HG02973 (cell line): ENCODE data around the gene ROBO1.
"Not testable (repeated sequence)": the region's sequence is repeated elsewhere in the genome, so short reads cannot be mapped to it uniquely, and the experiment has no call there.

Experiments
- ATAC-seq: cut with Tn5 transposase; IDR thresholded peaks from one replicate; pipeline ENCODE4 v1.9.1; 2021; ENCODE audit warnings: moderate library complexity; ENCODE audit not compliant: unreplicated experiment

The ROBO1 gene

DNA sequence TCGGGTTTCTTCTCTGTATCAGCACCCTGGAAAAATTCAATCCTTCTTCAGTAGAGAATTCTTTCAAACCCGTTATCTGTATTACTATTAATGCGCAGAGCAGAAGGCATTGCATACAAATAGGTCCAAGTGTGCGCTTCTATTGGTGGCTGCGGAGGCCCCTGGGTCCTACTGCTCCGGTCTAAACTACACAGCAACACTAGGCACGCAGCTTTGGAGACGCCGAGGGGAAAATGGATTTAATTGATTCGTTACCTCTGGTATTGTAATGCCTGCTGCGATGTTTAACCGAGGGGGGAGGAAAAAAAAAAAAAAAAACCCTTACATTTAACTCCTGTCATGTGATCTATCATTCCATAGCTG is at the start of gene ROBO1:
ROBO1 (minus strand) TSS at position 94 of the 363 bp plus-strand sequence.
- no peak for ATAC-seq

GRCh38 chr3:79817224-79817623 is 49.4 kb upstream of the ROBO1 start:
- no peak for ATAC-seq

DNA sequence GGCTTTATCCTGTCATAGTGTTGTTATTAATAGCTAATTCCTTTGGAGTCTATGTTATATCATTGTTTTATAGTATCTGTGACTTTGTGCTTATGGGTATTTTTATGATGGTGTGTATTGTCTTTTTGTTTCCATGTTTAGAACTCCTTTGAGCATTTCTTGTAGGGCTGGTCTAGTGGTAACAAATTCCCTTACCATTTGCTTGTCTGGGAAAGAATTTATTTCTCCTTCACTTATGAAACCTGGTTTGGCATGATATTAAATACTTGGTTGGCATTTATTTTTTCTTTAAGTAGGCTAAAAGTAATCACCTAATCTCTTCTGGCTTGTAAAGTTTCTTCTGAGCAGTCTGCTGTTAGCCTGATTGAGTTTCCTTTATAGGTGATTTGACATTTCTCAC is 47.7 kb upstream of the ROBO1 start:
- ATAC-seq: no peak

GRCh38 chr3:79810581-79810980 is 42.8 kb upstream of the ROBO1 start:
- no peak for ATAC-seq

DNA sequence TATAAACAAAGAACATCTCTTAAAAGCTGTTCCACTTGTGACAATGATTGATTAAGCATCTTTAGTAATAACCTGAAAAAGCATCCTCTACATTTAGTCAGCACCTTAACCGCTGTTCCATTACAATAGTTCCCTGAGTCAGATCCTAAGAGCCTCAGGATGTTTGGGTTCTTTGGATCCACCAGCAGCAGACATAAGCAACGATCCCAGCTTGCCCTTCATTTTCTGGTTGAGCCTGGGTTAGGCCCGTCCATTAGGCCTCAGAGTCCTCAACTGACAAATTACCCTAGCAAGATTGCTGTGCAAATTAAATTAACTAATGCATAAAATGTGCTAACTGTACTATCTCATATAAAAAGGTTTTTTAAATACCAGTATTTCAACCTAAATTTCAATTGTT is 42.3 kb upstream of the ROBO1 start:
- no peak for ATAC-seq

GRCh38 chr3:79809106-79809505 is 41.3 kb upstream of the ROBO1 start:
- no peak for ATAC-seq

DNA sequence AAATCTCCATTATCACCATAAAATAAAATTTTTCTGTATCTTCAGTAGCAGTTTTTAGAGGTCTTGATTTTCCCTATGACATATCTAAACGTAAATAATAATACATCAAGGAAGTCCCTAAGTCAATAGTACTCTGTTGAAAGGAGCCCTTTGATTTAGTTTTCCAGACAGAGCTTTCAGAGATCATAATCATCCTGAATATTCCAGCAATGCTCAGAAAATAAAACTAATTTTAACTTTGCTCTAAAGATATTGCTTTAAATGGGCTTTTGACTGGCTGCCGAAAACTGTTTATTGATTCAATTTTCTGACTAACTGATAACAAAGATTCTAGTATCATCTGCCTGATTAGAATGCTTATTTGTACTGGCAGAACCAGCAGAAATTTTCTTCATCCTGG is 40.7 kb upstream of the ROBO1 start:
- no peak for ATAC-seq

DNA sequence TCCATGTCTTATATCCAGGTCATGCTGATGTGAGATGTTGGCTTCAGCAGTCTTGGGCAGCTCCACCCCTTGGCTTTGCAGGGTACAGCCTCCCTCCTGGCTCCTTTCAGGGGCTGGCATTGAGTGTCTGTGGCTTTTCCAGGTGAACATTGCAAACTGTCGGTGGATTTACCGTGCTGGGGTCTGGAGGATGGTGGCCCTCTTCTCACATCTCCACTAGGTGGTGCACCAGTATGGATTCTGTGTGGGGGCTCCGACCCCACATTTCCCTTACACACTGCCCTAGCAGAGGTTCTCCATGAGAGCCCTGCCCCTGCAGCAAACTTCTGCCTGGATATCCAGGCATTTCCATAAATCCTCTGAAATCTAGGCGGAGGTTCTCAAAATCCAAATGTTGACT is 22.4 kb upstream of the ROBO1 start:
- ATAC-seq: not testable (repeated sequence)

GRCh38 chr3:79773291-79773690 is 5.5 kb upstream of the ROBO1 start:
- no peak for ATAC-seq

DNA sequence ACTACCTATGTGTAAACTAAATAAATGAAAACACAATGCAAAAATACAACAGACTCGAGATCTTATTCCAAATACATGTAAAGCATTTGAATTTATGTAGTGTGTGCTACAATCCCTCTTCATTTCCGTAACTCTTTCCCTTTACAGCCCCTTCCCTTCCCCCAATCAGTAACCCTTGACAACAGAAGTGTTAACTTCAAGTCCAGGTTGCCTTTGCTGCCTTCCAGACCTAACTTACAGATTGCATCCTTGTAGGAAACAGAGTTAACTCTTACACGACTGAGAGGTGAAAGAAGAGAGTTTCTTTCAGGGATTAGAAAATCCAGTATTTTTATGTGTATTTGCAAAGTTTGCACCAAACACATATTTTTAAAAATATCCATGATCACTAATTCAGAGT is 1.4 kb upstream of the ROBO1 start:
- no peak for ATAC-seq

DNA sequence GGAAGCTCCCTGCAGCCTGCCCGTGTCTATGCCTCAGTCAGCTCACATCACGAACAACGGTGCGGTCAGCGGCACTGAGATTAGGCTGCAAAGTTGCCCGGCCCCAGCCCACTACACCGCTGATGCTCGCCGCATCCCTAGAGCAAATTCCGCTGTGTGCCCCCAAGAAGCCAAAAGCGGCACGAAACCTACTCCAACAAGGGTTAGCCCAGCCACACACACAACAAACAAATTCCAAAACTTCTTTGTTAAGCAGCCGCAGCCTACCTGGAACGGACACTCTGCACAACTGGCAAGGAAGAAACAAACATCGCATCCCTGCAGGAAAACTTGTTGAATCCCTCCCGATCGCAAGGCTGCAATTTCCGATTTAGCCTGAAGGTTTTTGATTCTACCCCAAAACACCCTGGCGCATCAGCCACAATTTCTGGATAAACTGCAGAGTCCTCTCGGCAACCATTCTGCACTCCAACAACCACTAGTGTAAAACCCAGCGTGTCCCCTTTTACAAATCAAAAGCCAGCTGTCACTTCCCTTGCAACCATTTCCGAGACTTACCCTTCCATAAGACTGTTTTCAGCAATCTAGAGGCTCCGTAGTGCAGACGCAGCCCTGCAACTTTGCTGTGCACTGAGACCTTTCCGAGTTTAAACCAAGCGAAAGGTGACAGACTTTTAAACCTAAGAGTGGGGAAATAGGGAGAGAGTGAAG is 449 bp downstream of the ROBO1 start:
- ATAC-seq: no peak

GRCh38 chr3:79766496-79767193 is 1.2 kb downstream of the ROBO1 start:
- no peak for ATAC-seq

DNA sequence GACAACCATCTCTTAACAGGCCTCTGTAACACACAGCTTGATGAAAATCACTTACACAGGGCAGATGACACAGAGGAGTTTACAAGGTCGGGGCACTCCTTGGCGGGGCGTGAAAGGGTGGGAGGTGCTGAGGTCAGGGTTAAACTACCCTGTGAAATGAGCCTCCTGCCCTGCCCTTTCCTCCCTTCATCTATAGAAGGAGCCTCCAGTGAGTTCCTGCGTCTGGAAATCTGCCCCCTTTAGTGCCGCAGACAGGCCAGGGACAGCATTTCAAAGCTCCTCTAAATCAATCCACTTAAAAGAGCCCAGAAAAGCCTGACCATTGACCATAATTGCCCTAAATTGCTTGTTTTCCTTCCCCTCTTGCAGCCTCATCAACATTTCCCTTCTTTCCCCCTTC is 1.9 kb downstream of the ROBO1 start:
- ATAC-seq: no peak

DNA sequence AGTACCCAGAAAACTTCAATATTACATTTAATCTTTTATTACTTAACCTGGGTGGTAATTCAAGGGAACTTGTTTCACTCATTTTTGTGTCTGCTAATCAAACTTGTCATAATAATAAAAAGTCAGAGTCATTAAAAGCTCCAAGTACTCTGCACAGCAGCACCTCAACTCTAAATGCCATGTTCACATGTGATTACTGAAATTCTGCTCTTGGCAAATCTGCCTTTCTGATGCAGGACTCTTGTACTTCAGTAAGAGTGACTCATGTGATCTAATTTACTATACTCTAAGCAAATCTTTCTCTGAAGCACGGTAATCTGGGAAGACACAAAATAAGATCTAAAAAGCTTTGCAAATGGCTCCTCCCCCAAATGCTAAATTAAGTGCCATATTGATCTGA is 6.4 kb downstream of the ROBO1 start:
- no peak for ATAC-seq

DNA sequence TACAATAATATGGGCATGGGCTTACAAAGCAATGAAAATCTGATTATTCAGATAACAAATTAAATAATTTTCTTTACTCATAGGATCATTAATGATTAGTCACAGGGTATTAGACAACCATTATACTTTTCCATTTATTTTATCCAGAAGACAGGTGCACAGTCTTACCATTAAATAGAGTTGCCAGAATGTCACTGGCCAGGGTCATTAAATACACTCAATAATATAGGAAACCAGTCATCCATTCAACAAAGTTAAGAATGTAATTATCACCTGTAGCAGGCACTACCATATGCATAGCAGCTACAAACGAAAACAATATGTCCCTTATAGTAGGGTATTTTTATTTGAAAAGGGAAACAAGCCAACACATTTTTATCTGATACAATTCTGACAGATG is 16.1 kb downstream of the ROBO1 start:
- ATAC-seq: no peak

DNA sequence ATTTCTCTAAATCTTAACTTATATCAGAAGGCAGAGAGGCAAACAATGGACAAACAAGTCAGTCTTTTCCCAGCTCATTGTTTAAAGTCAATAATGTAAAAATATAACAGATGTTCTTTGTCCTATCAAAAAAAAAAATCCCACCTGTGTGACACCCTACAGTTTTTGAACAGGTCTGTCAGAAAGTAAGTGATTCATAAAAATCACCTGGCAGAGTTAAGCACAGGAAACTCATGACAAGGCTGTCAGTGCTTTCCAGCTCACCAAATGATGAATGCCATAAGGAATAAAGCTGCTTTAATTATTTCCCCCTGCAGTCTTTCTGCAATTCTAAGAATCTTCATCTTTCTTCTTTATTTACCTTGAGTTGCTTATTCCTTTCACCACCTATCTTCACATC is 30.3 kb downstream of the ROBO1 start:
- ATAC-seq: no peak

DNA sequence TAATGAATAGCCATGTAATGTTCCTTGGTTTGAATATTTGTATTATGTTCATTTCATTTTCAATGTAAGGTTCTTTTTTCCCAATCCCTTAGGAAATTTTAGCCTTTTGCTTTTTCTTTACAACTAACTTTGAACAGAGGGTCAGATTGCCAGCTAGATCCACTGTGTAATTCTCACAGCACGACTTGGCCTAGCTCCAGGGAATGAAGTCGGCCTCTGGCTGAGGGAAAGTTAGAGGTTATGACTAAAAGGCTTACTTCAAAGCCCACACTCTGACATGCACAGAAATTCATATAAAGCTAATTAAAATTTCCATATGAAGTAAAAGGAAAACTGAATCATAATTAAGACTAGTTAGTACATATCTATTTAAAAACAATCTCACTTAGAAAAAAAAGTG is 38.7 kb downstream of the ROBO1 start:
- ATAC-seq: no peak

- no peak for ATAC-seq
Measured at GRCh38 chr3:79726786-79727185, 41.0 kb downstream of the ROBO1 start.

DNA sequence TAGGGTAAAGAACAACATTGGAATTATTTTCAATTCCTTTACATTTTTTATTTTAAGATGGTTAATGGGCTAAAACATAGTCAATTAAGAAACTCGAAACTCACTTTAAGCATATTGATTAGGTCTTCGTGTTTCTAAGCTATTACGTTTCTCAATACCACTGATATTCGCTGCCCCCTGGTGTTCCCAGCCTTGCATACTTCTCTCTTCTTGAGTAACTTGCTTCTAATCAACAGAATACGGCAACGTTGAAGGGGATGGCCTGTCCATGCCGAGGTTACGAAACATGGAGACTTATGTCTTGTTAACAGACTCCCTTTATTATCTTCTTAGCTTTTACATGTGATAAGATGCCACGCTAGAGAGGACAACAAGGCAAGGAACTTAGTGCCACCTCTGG is 43.6 kb downstream of the ROBO1 start:
- no peak for ATAC-seq

DNA sequence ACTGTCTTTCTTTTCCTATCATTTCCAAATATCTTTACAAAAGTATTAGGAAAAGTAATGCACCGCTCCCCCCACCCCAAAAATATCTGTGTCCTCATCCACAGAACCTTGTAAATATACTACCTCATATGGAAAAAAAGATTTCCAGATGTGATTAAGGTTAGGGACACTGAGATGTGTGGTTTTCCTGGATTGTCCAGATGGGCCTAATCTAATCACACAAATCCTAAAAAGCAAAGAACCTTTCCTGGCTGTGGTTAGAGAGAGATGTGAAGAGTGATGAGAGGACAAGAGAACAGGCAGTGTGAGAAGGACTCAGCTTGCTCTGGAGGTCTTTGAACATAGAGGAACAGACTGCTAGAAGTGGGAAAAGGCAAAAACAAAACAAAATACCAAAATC is 77.7 kb downstream of the ROBO1 start:
- no peak for ATAC-seq

- ATAC-seq: no peak
Measured at GRCh38 chr3:79685108-79685507, 82.7 kb downstream of the ROBO1 start.

DNA sequence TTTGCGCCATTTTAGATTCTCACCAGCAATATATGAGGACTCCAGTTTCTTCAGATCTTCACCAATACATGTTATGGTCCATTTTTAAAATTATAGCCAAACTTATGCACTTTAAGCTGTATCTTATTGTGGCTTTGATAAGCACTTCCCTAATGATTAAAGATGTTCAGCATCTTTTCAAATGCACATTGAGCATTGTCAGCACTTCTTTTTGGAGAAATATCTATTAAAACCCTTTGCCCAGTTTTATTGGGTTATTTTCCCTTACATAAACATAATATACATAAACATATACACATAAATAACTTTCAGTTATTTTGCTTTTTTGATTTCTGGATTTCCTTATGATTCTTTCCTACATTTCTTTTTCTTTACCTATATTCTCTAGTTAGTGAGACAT is 83.8 kb downstream of the ROBO1 start:
- no peak for ATAC-seq

- no peak for ATAC-seq
Measured at GRCh38 chr3:79672731-79673130, 95.1 kb downstream of the ROBO1 start.
